Endothelial cell of umbilical vein (primary cell): ENCODE measurements around the gene BRSK1. TPM values are rescaled to one million over a fixed set of nuclear protein-coding genes. Genes with fewer than 3 reads are reported as not detected.

ENCODE experiments used
- BruUV-seq: library from RNA; stranded (reverse); fragments of 400-500 nt; replicated peaks from 2 replicates; lab custom pipeline; 2021; lab: Mats Ljungman, UMichigan
- CTCF ChIA-PET: fragments of 300-600, 350-600 bp; sonication (Branson Sonifier 250); formaldehyde crosslinking; loops from one replicate; lab custom pipeline; 2021; ENCODE audit warnings: antibody characterized with exemption, inconsistent platforms; lab: Charles Lee
- POLR2A ChIA-PET: fragments of 300-600, 350-600 bp; sonication (Branson Sonifier 250); formaldehyde crosslinking; loops from one replicate; lab custom pipeline; 2021; ENCODE audit warnings: antibody characterized with exemption, inconsistent platforms; lab: Charles Lee
- DNase-seq: peaks from one replicate; pipeline ENCODE4 v3.0.0-alpha.2; 2011; ENCODE audit warnings: low read depth, low spot score
- FAIRE-seq: peaks from 2 replicates; lab custom pipeline; 2011; peaks lifted over from hg19 to GRCh38; lab: Jason Lieb, UNC
- H2AFZ ChIP-seq: 2 replicates; pipeline ENCODE4 v1.6.0; 2012; ENCODE audit warnings: low read depth, low read length, control low read depth, inconsistent platforms
- H3K27ac ChIP-seq: 2 replicates; pipeline ENCODE4 v1.5.1; 2011; ENCODE audit warnings: low read depth, mild to moderate bottlenecking, control low read depth, low read length, moderate library complexity; ENCODE audit not compliant: insufficient read depth
- H3K27me3 ChIP-seq, 2 experiments: 2 replicates each; pipeline versions ENCODE4 v1.6.0 to v1.6.1; 2011; ENCODE audit warnings: low read length in 2 of 2, mixed read lengths in 1 of 2; ENCODE audit not compliant: control insufficient read depth in 2 of 2, insufficient read depth in 2 of 2
- H3K36me3 ChIP-seq, 2 experiments: 2 replicates in 1 of 2; 3 replicates in 1 of 2; pipeline ENCODE4 v1.5.1; 2011; ENCODE audit warnings: low read length in 2 of 2, mild to moderate bottlenecking in 1 of 2, moderate library complexity in 1 of 2; ENCODE audit not compliant: control insufficient read depth in 2 of 2, insufficient read depth in 2 of 2; ENCODE audit errors: extremely low read depth in 1 of 2
- H3K4me1 ChIP-seq: 3 replicates; pipeline ENCODE4 v1.5.1; 2011; ENCODE audit warnings: mild to moderate bottlenecking, low read length; ENCODE audit not compliant: control insufficient read depth, insufficient read depth; ENCODE audit errors: extremely low read depth
- H3K4me2 ChIP-seq: 2 replicates; pipeline ENCODE4 v1.6.1; 2011; ENCODE audit warnings: low read length, control low read depth, mixed read lengths; ENCODE audit not compliant: insufficient read depth
- H3K4me3 ChIP-seq, 3 experiments: fragments of 200-600 bp in 1 of 3; sonication (generic), shearing (Covaris generic) in 1 of 3; replicated peaks in 1 of 3; 2 replicates each; pipeline ENCODE4 v1.5.1; 2011 to 2016; ENCODE audit warnings: control low read depth in 3 of 3, low read length in 3 of 3, mild to moderate bottlenecking in 2 of 3, inconsistent platforms in 1 of 3, low read depth in 1 of 3, moderate library complexity in 1 of 3; ENCODE audit not compliant: insufficient read depth in 1 of 3
- H3K79me2 ChIP-seq: 2 replicates; pipeline ENCODE4 v1.6.0; 2012; ENCODE audit warnings: low read length, inconsistent platforms; ENCODE audit not compliant: control insufficient read depth, insufficient read depth
- H3K9ac ChIP-seq: replicated peaks from 2 replicates; pipeline ENCODE3; 2011; ENCODE audit warnings: low read length, control low read depth; ENCODE audit not compliant: insufficient read depth; ENCODE audit errors: extremely low read depth
- H3K9me1 ChIP-seq: replicated peaks from 3 replicates; pipeline ENCODE4 v1.6.0; 2011; ENCODE audit warnings: mild to moderate bottlenecking, low read length; ENCODE audit not compliant: control insufficient read depth, insufficient read depth; ENCODE audit errors: extremely low read depth
- H3K9me3 ChIP-seq: replicated peaks from 2 replicates; pipeline ENCODE4 v1.5.1; 2012; ENCODE audit warnings: low read length, inconsistent platforms; ENCODE audit not compliant: control insufficient read depth, insufficient read depth
- H4K20me1 ChIP-seq: replicated peaks from 2 replicates; pipeline ENCODE3; 2011; ENCODE audit warnings: mild to moderate bottlenecking, low read length; ENCODE audit not compliant: control insufficient read depth, insufficient read depth; ENCODE audit errors: extremely low read depth
- CTCF ChIP-seq, 2 donors: IDR thresholded peaks; 1 replicate in 1 of 2; 2 replicates in 1 of 2; pipeline ENCODE4 v1.5.1; 2011; ENCODE audit warnings: low read length in 2 of 2, mild to moderate bottlenecking in 2 of 2, moderate library complexity in 2 of 2, control low read depth in 1 of 2, inconsistent platforms in 1 of 2, low read depth in 1 of 2; ENCODE audit not compliant: insufficient read depth in 1 of 2; ENCODE audit errors: extremely low read depth in 1 of 2
- EZH2 ChIP-seq: IDR thresholded peaks from 2 replicates; pipeline ENCODE4 v1.6.1; 2012; ENCODE audit warnings: borderline replicate concordance, low read depth, mild to moderate bottlenecking, moderate library complexity, low read length, inconsistent platforms; ENCODE audit not compliant: severe bottlenecking
- FOS ChIP-seq: IDR thresholded peaks from 2 replicates; pipeline ENCODE4 v1.6.1; 2011; ENCODE audit warnings: mild to moderate bottlenecking, low read length, moderate library complexity, borderline replicate concordance; ENCODE audit not compliant: insufficient read depth
- GATA2 ChIP-seq: IDR thresholded peaks from 2 replicates; pipeline ENCODE4 v1.7.0; 2011; ENCODE audit warnings: low read depth, mild to moderate bottlenecking, moderate library complexity, mixed read lengths, low read length; ENCODE audit not compliant: insufficient read length, insufficient read depth
- JUN ChIP-seq: IDR thresholded peaks from 2 replicates; pipeline ENCODE4 v1.6.1; 2011; ENCODE audit warnings: borderline replicate concordance, low read depth; ENCODE audit not compliant: insufficient read length, insufficient read depth
- MAX ChIP-seq: IDR thresholded peaks from 2 replicates; pipeline ENCODE4 v1.6.1; 2011; ENCODE audit not compliant: insufficient read depth, insufficient read length
- MYC ChIP-seq: IDR thresholded peaks from one replicate; pipeline ENCODE4 v1.6.1; 2011; ENCODE audit warnings: mild to moderate bottlenecking, low read depth, low read length
- POLR2A ChIP-seq: IDR thresholded peaks from 2 replicates; pipeline ENCODE4 v1.6.1; 2012; ENCODE audit warnings: low read depth, mild to moderate bottlenecking, control low read depth, low read length
- POLR2AphosphoS5 ChIP-seq: IDR thresholded peaks from 2 replicates; pipeline ENCODE4 v1.6.1; 2012; ENCODE audit warnings: low read depth, mild to moderate bottlenecking, control low read depth, low read length, moderate library complexity; ENCODE audit not compliant: insufficient read depth
- dilution Hi-C: fragments of 300-500 bp; cut with MboI; formaldehyde crosslinking; loops from one replicate; pipeline ENCODE4 v1.15.0; 2019; ENCODE audit warnings: low sequenced_read_pairs; ENCODE audit not compliant: extremely low pct_ligation_motif_present
- intact Hi-C: fragments of 100-400 bp; cut with micrococcal nuclease; formaldehyde crosslinking; loops from one replicate; pipeline ENCODE4 v1.10.0; 2022
- polyA plus RNA-seq, 4 experiments: library from polyadenylated mRNA; depleted of rRNA in 3 of 4; stranded (reverse) in 3 of 4; unstranded in 1 of 4; fragments of >200 nt; gene quantifications; 2 replicates each; pipeline versions ENCODE4 v1.2.1 to v1.2.3, GENCODE V29; 2011 to 2012; ENCODE audit warnings: missing spikeins in 1 of 4
- total RNA-seq: library from RNA; stranded (reverse); gene quantifications from 2 replicates; pipeline ENCODE4 v1.2.3, GENCODE V29; 2021

Gene BRSK1
- total and polyA plus RNA-seq, 2 donors (not counting 3 experiments of a cell fraction or from before 2014, with no cell fraction given): 0.33 to 0.44 TPM

GRCh38 chr19:55277494-55277893 is 6.3 kb upstream of the BRSK1 start:
- Histone ChIP-seq H3K4me2 (no peak overlapping the region), H3K9me3 (no peaks in the 10 kb centered on the region), H3K4me1 (peaks cover 3% of the 10 kb centered on the region), H3K36me3 (peaks cover 0 to 6% of the 10 kb centered on the region in 2 experiments), H3K9me1 (no peaks in the 10 kb centered on the region), H3K4me3 (no peak overlapping the region), H3K27me3 (no peaks in the 10 kb centered on the region), H3K27ac (no peak overlapping the region), H3K9ac (no peak overlapping the region), H3K79me2 (no peaks in the 10 kb centered on the region), H4K20me1 (no peaks in the 10 kb centered on the region), H2AFZ (no peak overlapping the region)
- intact Hi-C loops: no loop called here
- TF ChIP-seq MYC (no peak), CTCF (IDR thresholded peaks at IDR 0.05; ENCODE audit: extremely low read depth in 1 of 2, insufficient read depth in 1 of 2, low read depth in 1 of 2, low read length in 2 of 2) (no peak), POLR2A (no peak), JUN (no peak), POLR2AphosphoS5 (no peak), FOS (no peak), GATA2 (no peak), MAX (no peak), EZH2 (no peak)
- no peak for FAIRE-seq
- no peak for DNase-seq
- BruUV-seq: no TSS peak
- dilution Hi-C loops: no loop called here
- ChIA-PET POLR2A (no interaction called here), CTCF (interaction anchor here (1.3 to 1.6 kb wide), 2 partner anchors 14 to 24 kb away, joined by 4 read pairs; no protein-coding TSS in a partner anchor)
